Ovary (tissue), 3 donors: ENCODE data around the gene SORCS3.

Experiments
- CTCF ChIP-seq, 3 donors: fragments of 450-650 bp in 2 of 3; fragments of 200-600 bp in 1 of 3; IDR thresholded peaks; one replicate each; pipeline versions ENCODE4 v1.5.1 to v1.8.0; 2016 to 2022; ENCODE audit warnings: antibody characterized with exemption in 3 of 3, mild to moderate bottlenecking in 1 of 3
- EP300 ChIP-seq: sonication (generic); formaldehyde crosslinking; IDR thresholded peaks from one replicate; pipeline ENCODE4 v1.6.1; 2017; ENCODE audit warnings: antibody characterized with exemption
- POLR2A ChIP-seq: fragments of 450-650 bp; IDR thresholded peaks from one replicate; pipeline ENCODE4 v1.6.1; 2017; ENCODE audit warnings: antibody characterized with exemption, mild to moderate bottlenecking, moderate library complexity
- donor health status: DM: no; HTN: no; CAD: no.

GRCh38 chr10:104834580-104834979 is 193.5 kb downstream of the SORCS3 start:
- TF ChIP-seq CTCF (IDR thresholded peaks at IDR 0.05) = no peak
- no peak for TF ChIP-seq POLR2A
- TF ChIP-seq EP300 = no peak
